ENCODE data around the gene DLGAP1. TPM values are rescaled to one million over a fixed set of nuclear protein-coding genes. Genes with fewer than 3 reads are reported as not detected.

The DLGAP1 gene
- total RNA-seq, 4 donors from 2014 or later, result 0.13 to 6.2 (median 0.53) TPM

- Histone ChIP-seq H3K4me3 (no peak overlapping the region), H3K27ac (no peak overlapping the region), H3K4me1 (no peaks in the 10 kb centered on the region), H3K36me3 (no peaks in the 10 kb centered on the region), H3K9me3 (no peaks in the 10 kb centered on the region), H3K27me3 (no peaks in the 10 kb centered on the region)
- DNase-seq (no peak), ATAC-seq (no peak)
- in situ Hi-C loops (cut with MboI; ENCODE audit: low sequenced_read_pairs in 4 of 4) (no loop called here), intact Hi-C loops (cut with DNase I; ENCODE audit: low total_unique reads) (no loop called here)
- no peak for TF ChIP-seq POLR2A (IDR thresholded peaks at IDR 0.05)
- TF ChIP-seq, protein P1, sequence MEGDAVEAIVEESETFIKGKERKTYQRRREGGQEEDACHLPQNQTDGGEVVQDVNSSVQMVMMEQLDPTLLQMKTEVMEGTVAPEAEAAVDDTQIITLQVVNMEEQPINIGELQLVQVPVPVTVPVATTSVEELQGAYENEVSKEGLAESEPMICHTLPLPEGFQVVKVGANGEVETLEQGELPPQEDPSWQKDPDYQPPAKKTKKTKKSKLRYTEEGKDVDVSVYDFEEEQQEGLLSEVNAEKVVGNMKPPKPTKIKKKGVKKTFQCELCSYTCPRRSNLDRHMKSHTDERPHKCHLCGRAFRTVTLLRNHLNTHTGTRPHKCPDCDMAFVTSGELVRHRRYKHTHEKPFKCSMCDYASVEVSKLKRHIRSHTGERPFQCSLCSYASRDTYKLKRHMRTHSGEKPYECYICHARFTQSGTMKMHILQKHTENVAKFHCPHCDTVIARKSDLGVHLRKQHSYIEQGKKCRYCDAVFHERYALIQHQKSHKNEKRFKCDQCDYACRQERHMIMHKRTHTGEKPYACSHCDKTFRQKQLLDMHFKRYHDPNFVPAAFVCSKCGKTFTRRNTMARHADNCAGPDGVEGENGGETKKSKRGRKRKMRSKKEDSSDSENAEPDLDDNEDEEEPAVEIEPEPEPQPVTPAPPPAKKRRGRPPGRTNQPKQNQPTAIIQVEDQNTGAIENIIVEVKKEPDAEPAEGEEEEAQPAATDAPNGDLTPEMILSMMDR (IDR thresholded peaks at IDR 0.05 in 4 of 5, conservative IDR thresholded peaks at IDR 0.05 in 1 of 5), result no peak
Measured at GRCh38 chr18:3867864-3868311, 587.2 kb downstream of the DLGAP1 start.

- no peak for ATAC-seq
- Histone ChIP-seq H3K4me1 (no peaks in the 10 kb centered on the region), H3K27me3 (no peaks in the 10 kb centered on the region), H3K9me3 (no peaks in the 10 kb centered on the region), H3K27ac (no peak overlapping the region), H3K4me3 (no peak overlapping the region), H3K36me3 (no peaks in the 10 kb centered on the region)
- intact Hi-C loops (cut with DNase I; ENCODE audit: low total_unique reads), result no loop called here
- in situ Hi-C loops (cut with MboI; ENCODE audit: low sequenced_read_pairs in 4 of 4), result no loop called here
- no peak for DNase-seq
- TF ChIP-seq, protein P1 (IDR thresholded peaks at IDR 0.05 in 4 of 5, conservative IDR thresholded peaks at IDR 0.05 in 1 of 5), result no peak
- no peak for TF ChIP-seq POLR2A (IDR thresholded peaks at IDR 0.05)
Measured at GRCh38 chr18:3867236-3867635, 587.9 kb downstream of the DLGAP1 start.

DNA sequence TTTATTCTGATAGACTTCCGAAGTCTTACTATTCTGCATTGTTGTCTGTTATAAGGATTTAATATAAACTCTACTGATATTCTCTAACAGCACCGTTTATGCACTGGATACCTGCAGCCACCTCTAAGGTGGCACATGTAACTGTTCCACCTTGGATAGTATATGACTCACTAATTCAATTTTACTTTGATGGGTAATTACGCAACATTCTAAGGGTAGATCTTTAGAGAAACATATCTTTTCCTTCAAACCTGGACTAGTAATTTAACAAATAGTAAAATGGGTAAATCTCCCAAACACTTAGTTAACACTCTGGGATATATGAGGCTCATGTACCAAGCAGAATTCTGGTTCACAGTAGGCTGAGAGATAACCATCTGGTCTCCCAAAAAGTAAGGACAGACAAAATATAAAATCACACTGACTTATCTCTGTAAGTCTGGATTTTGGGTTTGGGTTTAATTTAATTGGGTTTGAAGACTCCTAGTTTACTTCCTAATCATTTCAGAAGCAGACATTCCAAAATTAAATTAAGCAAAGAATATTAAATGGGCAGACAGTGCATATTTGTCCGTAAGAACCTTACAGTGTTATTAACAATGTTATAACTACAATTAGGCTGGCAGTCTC, 590.3 kb downstream of the DLGAP1 start:
- no peaks in the 10 kb centered on the region for H3K36me3 ChIP-seq
- no peaks in the 10 kb centered on the region for H3K27me3 ChIP-seq
- H3K27ac ChIP-seq, result no peak overlapping the region
- TF ChIP-seq POLR2A (IDR thresholded peaks at IDR 0.05), result no peak
- TF ChIP-seq, protein P1 (IDR thresholded peaks at IDR 0.05 in 4 of 5, conservative IDR thresholded peaks at IDR 0.05 in 1 of 5), result no peak
- DNase-seq, result no peak
- H3K9me3 ChIP-seq, result no peaks in the 10 kb centered on the region
- in situ Hi-C loops (cut with MboI; ENCODE audit: low sequenced_read_pairs in 4 of 4) (no loop called here), intact Hi-C loops (cut with DNase I; ENCODE audit: low total_unique reads) (no loop called here)
- no peak overlapping the region for H3K4me3 ChIP-seq
- H3K4me1 ChIP-seq, result no peaks in the 10 kb centered on the region
- no peak for ATAC-seq

DNA sequence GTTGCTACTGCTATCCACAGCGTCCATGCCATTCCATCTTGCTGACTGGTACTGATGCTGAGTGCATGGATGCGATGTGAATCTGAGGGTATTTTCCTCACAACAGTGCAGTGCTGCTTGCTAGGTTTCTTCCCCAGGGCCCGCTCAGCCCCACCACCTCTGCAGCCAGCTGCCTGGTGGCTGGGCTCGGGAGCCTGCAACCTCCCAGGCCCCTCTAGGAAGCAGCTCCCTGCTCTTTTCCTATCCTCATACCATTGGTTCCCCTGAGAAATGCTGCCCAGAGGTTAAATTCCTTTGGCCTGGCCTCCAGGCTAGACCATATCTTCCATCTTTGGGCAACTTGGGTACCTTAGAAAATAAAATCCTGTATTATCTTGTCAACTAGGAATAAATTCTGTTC, 591.5 kb downstream of the DLGAP1 start:
- ATAC-seq, result no peak
- no peak overlapping the region for H3K27ac ChIP-seq
- no peak for DNase-seq
- intact Hi-C loops (cut with DNase I; ENCODE audit: low total_unique reads), result no loop called here
- no peaks in the 10 kb centered on the region for H3K36me3 ChIP-seq
- TF ChIP-seq POLR2A (IDR thresholded peaks at IDR 0.05), result no peak
- TF ChIP-seq, protein P1 (IDR thresholded peaks at IDR 0.05 in 4 of 5, conservative IDR thresholded peaks at IDR 0.05 in 1 of 5), result no peak
- H3K27me3 ChIP-seq, result no peaks in the 10 kb centered on the region
- no peaks in the 10 kb centered on the region for H3K9me3 ChIP-seq
- H3K4me3 ChIP-seq, result no peak overlapping the region
- no peaks in the 10 kb centered on the region for H3K4me1 ChIP-seq
- in situ Hi-C loops (cut with MboI; ENCODE audit: low sequenced_read_pairs in 4 of 4), result no loop called here

- Histone ChIP-seq H3K9me3 (no peaks in the 10 kb centered on the region), H3K4me1 (no peaks in the 10 kb centered on the region), H3K27me3 (no peaks in the 10 kb centered on the region), H3K4me3 (no peak overlapping the region), H3K36me3 (no peaks in the 10 kb centered on the region), H3K27ac (no peak overlapping the region)
- intact Hi-C loops (cut with DNase I; ENCODE audit: low total_unique reads) (no loop called here), in situ Hi-C loops (cut with MboI; ENCODE audit: low sequenced_read_pairs in 4 of 4) (no loop called here)
- DNase-seq (no peak), ATAC-seq (no peak)
- no peak for TF ChIP-seq POLR2A (IDR thresholded peaks at IDR 0.05)
- TF ChIP-seq, protein P1 (IDR thresholded peaks at IDR 0.05 in 4 of 5, conservative IDR thresholded peaks at IDR 0.05 in 1 of 5), result no peak
Measured at GRCh38 chr18:3863006-3863405, 592.1 kb downstream of the DLGAP1 start.
